ENCODE measurements around the gene FAM170B.

DNA sequence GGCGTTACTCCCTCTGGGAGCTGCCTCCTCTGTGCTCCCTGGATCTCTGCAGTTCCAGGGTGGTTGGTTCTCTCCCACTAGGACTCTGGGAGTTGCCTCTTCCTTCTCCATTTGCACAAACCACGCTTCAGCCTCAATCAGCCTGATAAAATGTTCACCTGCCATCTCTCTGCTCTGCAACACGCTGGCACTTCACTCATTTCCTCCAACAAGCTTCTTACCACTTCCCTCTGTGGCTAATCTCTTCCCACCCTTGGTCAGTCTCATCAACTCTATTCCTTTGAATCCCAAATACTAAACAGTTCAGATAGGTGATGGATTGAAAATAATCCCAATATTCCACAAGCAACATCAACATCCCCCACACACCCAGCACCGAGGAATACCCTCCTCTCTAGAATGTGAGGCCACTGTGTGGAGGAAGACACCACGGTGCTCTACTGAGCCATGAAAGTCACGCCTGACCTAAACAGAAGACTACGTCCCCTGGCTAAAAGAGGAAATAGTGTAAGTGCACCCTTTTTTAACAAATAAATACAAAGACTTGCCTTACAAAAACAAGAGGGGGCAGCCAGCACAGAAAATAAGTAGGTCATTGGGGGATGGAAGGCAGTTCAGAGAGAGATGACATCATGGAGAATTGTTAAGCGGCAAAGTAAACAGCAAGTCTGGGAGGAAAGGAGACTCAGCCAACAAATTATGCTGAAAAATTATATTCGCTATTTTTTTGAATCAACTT is 1.9 kb upstream of the FAM170B start:
- no peak for TF ChIP-seq ZFP3 (CRISPR knock-in tag; IDR thresholded peaks at IDR 0.05)
- TF ChIP-seq ZFP30 (CRISPR knock-in tag; IDR thresholded peaks at IDR 0.05), result no peak
- no peak for TF ChIP-seq PATZ1 (CRISPR knock-in tag; IDR thresholded peaks at IDR 0.05; ENCODE audit: borderline replicate concordance)
- no peak for TF ChIP-seq CSDC2 (CRISPR knock-in tag; IDR thresholded peaks at IDR 0.05)
- no peak for TF ChIP-seq ESRRG (CRISPR knock-in tag; IDR thresholded peaks at IDR 0.05)
- no peak for TF ChIP-seq ZNF565 (CRISPR knock-in tag; conservative IDR thresholded peaks at IDR 0.05; ENCODE audit: low read depth)
- no peak for TF ChIP-seq ZNF70 (CRISPR knock-in tag; IDR thresholded peaks at IDR 0.05)

Measured in SK-N-SH treated with all-trans-retinoic acid at 6 μM for 48 hours (cell line).